Esophagus (tissue), 2 donors: Measurements from ENCODE around the gene GALNT6. TPM values are rescaled to one million over a fixed set of nuclear protein-coding genes. Genes with fewer than 3 reads are reported as not detected.

Experiments used
- H3K27ac ChIP-seq, 2 donors: one replicate each; pipeline ENCODE4 v1.5.1; 2013; ENCODE audit warnings: low read depth in 2 of 2, mild to moderate bottlenecking in 2 of 2, inconsistent platforms in 1 of 2, low read length in 1 of 2, moderate library complexity in 1 of 2
- H3K27me3 ChIP-seq, 2 donors: one replicate each; pipeline ENCODE4 v1.6.1; 2013; ENCODE audit warnings: low read length in 2 of 2, control low read depth in 1 of 2, mild to moderate bottlenecking in 1 of 2; ENCODE audit not compliant: insufficient read depth in 2 of 2, control insufficient read depth in 1 of 2
- H3K36me3 ChIP-seq, 2 donors: one replicate each; pipeline ENCODE4 v1.6.1; 2013; ENCODE audit warnings: low read length in 1 of 2; ENCODE audit not compliant: control insufficient read depth in 2 of 2, insufficient read depth in 2 of 2
- H3K4me1 ChIP-seq, 2 donors: one replicate each; pipeline ENCODE4 v1.6.1; 2013; ENCODE audit warnings: low read length in 1 of 2; ENCODE audit not compliant: control insufficient read depth in 2 of 2, insufficient read depth in 2 of 2
- H3K4me3 ChIP-seq, 2 donors: one replicate each; pipeline ENCODE4 v1.5.1; 2013; ENCODE audit warnings: low read length in 2 of 2, mild to moderate bottlenecking in 2 of 2, low read depth in 1 of 2, moderate library complexity in 1 of 2
- H3K9me3 ChIP-seq, 2 donors: one replicate each; pipeline ENCODE4 v1.6.1; 2013; ENCODE audit warnings: mild to moderate bottlenecking in 2 of 2, low read depth in 1 of 2, low read length in 1 of 2, moderate library complexity in 1 of 2; ENCODE audit not compliant: control insufficient read depth in 2 of 2, insufficient read depth in 1 of 2
- WGBS, 2 donors: extraction: QIAGEN DNeasy Blood & Tissue Kit; methylation state at CpG; one replicate each; pipeline ENCODE4 v1.1.7; 2013; 5-methylcytosine and 5-hydroxymethylcytosine counted together
- polyA plus RNA-seq, 2 donors: library from polyadenylated mRNA; stranded (reverse); fragments of 200-250 nt; gene quantifications; one replicate each; pipeline ENCODE4 v1.2.3, GENCODE V29; 2013
- donor health status: healthy with polysubstance abuse.
- donor health status: Bipolar disorder and iron deficiency.

GALNT6 gene
- polyA plus RNA-seq, 2 donors = 0.94 to 1.1 TPM

GRCh38 chr12:51399891-51400290 lies 8.7 kb upstream of the GALNT6 start:
- no peaks in the 10 kb centered on the region for H3K27me3 ChIP-seq
- H3K4me1 ChIP-seq = no peaks in the 10 kb centered on the region
- no peaks in the 10 kb centered on the region for H3K9me3 ChIP-seq
- H3K27ac ChIP-seq = no peak overlapping the region
- no peaks in the 10 kb centered on the region for H3K36me3 ChIP-seq
- no peak overlapping the region for H3K4me3 ChIP-seq
- 61 to 79% methylated on average over 4 of the region's 4 CpGs for WGBS, 2 donors

GRCh38 chr12:51397670-51398069 lies 6.5 kb upstream of the GALNT6 start:
- Histone ChIP-seq H3K4me3 (no peak overlapping the region), H3K9me3 (no peaks in the 10 kb centered on the region), H3K4me1 (no peaks in the 10 kb centered on the region), H3K36me3 (no peaks in the 10 kb centered on the region), H3K27ac (no peak overlapping the region), H3K27me3 (no peaks in the 10 kb centered on the region)
- WGBS, 2 donors = 84 to 88% methylated on average over 4 of the region's 4 CpGs

- H3K27me3 ChIP-seq = no peaks in the 10 kb centered on the region
- H3K27ac ChIP-seq = no peak overlapping the region
- 55 to 62% methylated on average over 8 of the region's 8 CpGs for WGBS, 2 donors
Measured at GRCh38 chr12:51395283-51396230, 4.4 kb upstream of the GALNT6 start.

GRCh38 chr12:51393676-51394545 lies 2.7 kb upstream of the GALNT6 start:
- peak overlapping the region; percentile 10 to 42 for H3K27ac ChIP-seq
- H3K27me3 ChIP-seq = no peaks in the 10 kb centered on the region
- H3K4me1 ChIP-seq = peaks cover 0 to 3% of the 10 kb centered on the region in 2 donors

More at GRCh38 chr12:51395283-51396230, 4.4 kb upstream of the GALNT6 start:
- Histone ChIP-seq H3K4me1 (no peaks in the 10 kb centered on the region), H3K4me3 (no peak overlapping the region), H3K36me3 (no peaks in the 10 kb centered on the region), H3K9me3 (no peaks in the 10 kb centered on the region)

GRCh38 chr12:51392556-51393237 lies 1.5 kb upstream of the GALNT6 start:
- no peaks in the 10 kb centered on the region for H3K36me3 ChIP-seq
- H3K4me3 ChIP-seq = peak overlapping the region in 1 of 2 donors; percentile 13
- H3K9me3 ChIP-seq = no peaks in the 10 kb centered on the region
- 34 to 40% methylated on average over 22 of the region's 22 CpGs for WGBS, 2 donors
- H3K4me1 ChIP-seq = peaks cover 0 to 3% of the 10 kb centered on the region in 2 donors
- H3K27ac ChIP-seq = no peak overlapping the region
- no peaks in the 10 kb centered on the region for H3K27me3 ChIP-seq

More at GRCh38 chr12:51393676-51394545, 2.7 kb upstream of the GALNT6 start:
- 73 to 77% methylated on average over 14 of the region's 14 CpGs for WGBS, 2 donors
- H3K4me3 ChIP-seq = no peak overlapping the region
- H3K36me3 ChIP-seq = no peaks in the 10 kb centered on the region
- no peaks in the 10 kb centered on the region for H3K9me3 ChIP-seq

- H3K9me3 ChIP-seq = no peaks in the 10 kb centered on the region
- H3K27ac ChIP-seq = peak overlapping the region in 1 of 2 donors; percentile 18
- peaks cover 0 to 3% of the 10 kb centered on the region in 2 donors for H3K4me1 ChIP-seq
- peak overlapping the region; percentile 49 to 55 for H3K4me3 ChIP-seq
- WGBS, 2 donors = 18 to 26% methylated on average over 8 of the region's 8 CpGs
- H3K36me3 ChIP-seq = no peaks in the 10 kb centered on the region
- H3K27me3 ChIP-seq = no peaks in the 10 kb centered on the region
Measured at GRCh38 chr12:51390891-51391282, 319 bp downstream of the GALNT6 start.

- H3K4me3 ChIP-seq = no peak overlapping the region
- H3K4me1 ChIP-seq = peaks cover 0 to 3% of the 10 kb centered on the region in 2 donors
- H3K27me3 ChIP-seq = no peaks in the 10 kb centered on the region
- H3K27ac ChIP-seq = no peak overlapping the region
- no peaks in the 10 kb centered on the region for H3K9me3 ChIP-seq
- no peaks in the 10 kb centered on the region for H3K36me3 ChIP-seq
- WGBS, 2 donors = 83 to 85% methylated on average over 6 of the region's 6 CpGs
Measured at GRCh38 chr12:51390457-51390856, 749 bp downstream of the GALNT6 start.

GRCh38 chr12:51389302-51389999 lies 1.8 kb downstream of the GALNT6 start:
- no peaks in the 10 kb centered on the region for H3K36me3 ChIP-seq
- H3K9me3 ChIP-seq = no peaks in the 10 kb centered on the region
- no peak overlapping the region for H3K27ac ChIP-seq
- no peak overlapping the region for H3K4me3 ChIP-seq
- H3K4me1 ChIP-seq = peaks cover 0 to 3% of the 10 kb centered on the region in 2 donors
- no peaks in the 10 kb centered on the region for H3K27me3 ChIP-seq
- 48 to 52% methylated on average over 2 of the region's 2 CpGs for WGBS, 2 donors
